HEK293T (cell line): ENCODE data around the gene HAGH.

Source experiments
- CTCF ChIA-PET: fragments of 350-600 bp; formaldehyde crosslinking; extraction: SDS; loops from one replicate; lab custom pipeline; 2021; ENCODE audit warnings: antibody characterized with exemption, inconsistent platforms; lab: Yijun Ruan, JAX
- POLR2A ChIA-PET: fragments of 350-600 bp; formaldehyde crosslinking; extraction: SDS; loops from one replicate; lab custom pipeline; 2020; ENCODE audit warnings: antibody characterized with exemption, inconsistent platforms; lab: Yijun Ruan, JAX
- DNase-seq: peaks from one replicate; pipeline ENCODE4 v3.0.0; 2012; ENCODE audit warnings: mixed read lengths; ENCODE audit errors: extremely low spot score
- ARNT ChIP-seq: fragments of 450-650 bp; IDR thresholded peaks from 2 replicates; pipeline ENCODE4 v1.6.1; 2017; ENCODE audit warnings: mild to moderate bottlenecking
- BHLHE40 ChIP-seq: fragments of 450-650 bp; IDR thresholded peaks from 2 replicates; pipeline ENCODE4 v1.6.1; 2016; ENCODE audit warnings: mild to moderate bottlenecking, moderate library complexity, borderline replicate concordance
- CTBP1 ChIP-seq: fragments of 450-650 bp; IDR thresholded peaks from 2 replicates; pipeline ENCODE4 v1.6.1; 2016; ENCODE audit warnings: borderline replicate concordance
- ELF4 ChIP-seq: fragments of 450-650 bp; IDR thresholded peaks from 2 replicates; pipeline ENCODE4 v1.6.1; 2017; ENCODE audit warnings: antibody characterized with exemption
- FOXA1 ChIP-seq: fragments of 450-650 bp; IDR thresholded peaks from 2 replicates; pipeline ENCODE4 v1.6.1; 2016; ENCODE audit warnings: mild to moderate bottlenecking
- FOXK2 ChIP-seq: fragments of 450-650 bp; IDR thresholded peaks from 2 replicates; pipeline ENCODE4 v1.6.1; 2016; ENCODE audit warnings: mild to moderate bottlenecking
- FOXM1 ChIP-seq: fragments of 450-650 bp; IDR thresholded peaks from 2 replicates; pipeline ENCODE4 v1.6.1; 2017; ENCODE audit warnings: mild to moderate bottlenecking, borderline replicate concordance
- HDGF ChIP-seq: fragments of 450-650 bp; IDR thresholded peaks from 2 replicates; pipeline ENCODE4 v1.6.1; 2017; ENCODE audit warnings: antibody characterized with exemption, borderline replicate concordance
- L3MBTL2 ChIP-seq: fragments of 450-650 bp; conservative IDR thresholded peaks from 2 replicates; pipeline ENCODE4 v1.6.1; 2016; ENCODE audit warnings: mild to moderate bottlenecking
- LEF1 ChIP-seq: fragments of 450-650 bp; IDR thresholded peaks from 2 replicates; pipeline ENCODE4 v1.6.1; 2017; ENCODE audit warnings: mild to moderate bottlenecking, borderline replicate concordance
- NFRKB ChIP-seq: fragments of 450-650 bp; IDR thresholded peaks from 2 replicates; pipeline ENCODE4 v1.6.1; 2016; ENCODE audit warnings: mild to moderate bottlenecking, moderate library complexity
- SP1 ChIP-seq: fragments of 450-650 bp; IDR thresholded peaks from 2 replicates; pipeline ENCODE4 v1.6.1; 2017
- SUZ12 ChIP-seq: fragments of 450-650 bp; IDR thresholded peaks from 2 replicates; pipeline ENCODE4 v1.6.1; 2016; ENCODE audit warnings: mild to moderate bottlenecking
- TARDBP ChIP-seq: fragments of 450-650 bp; IDR thresholded peaks from 2 replicates; pipeline ENCODE4 v1.6.1; 2016
- ZNF384 ChIP-seq: fragments of 450-650 bp; IDR thresholded peaks from 2 replicates; pipeline ENCODE4 v1.6.1; 2016
- TF ChIP-seq, protein P1 (sequence below): fragments of 450-650 bp; IDR thresholded peaks from 2 replicates; pipeline ENCODE4 v1.6.1; 2016

The HAGH gene

DNA sequence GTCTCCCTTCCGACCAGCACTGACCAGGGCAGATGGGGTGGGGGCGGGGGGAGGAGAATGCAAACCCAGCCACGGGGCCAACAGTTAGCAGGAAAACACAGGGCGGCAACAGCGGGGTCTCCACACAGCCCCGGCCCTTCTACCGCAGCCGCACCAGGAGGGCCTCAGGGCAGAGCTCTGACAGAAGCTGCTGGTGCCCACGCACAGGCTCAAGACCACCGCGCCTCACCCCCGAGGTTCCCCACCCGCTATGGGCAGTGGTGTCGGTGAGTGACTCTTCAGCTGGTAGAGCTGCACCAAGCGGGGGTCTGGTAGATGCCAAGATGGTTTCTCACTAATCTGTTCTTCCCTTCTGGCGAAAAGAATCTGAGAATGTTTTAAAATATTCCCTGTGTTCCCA, 16.1 kb downstream of the HAGH start:
- POLR2A ChIA-PET = interaction anchor here (0.9 to 1.4 kb wide), 2 partner anchors 17 to 28 kb away, joined by 3 read pairs; partner anchors contain the start of genes FAHD1, NUBP2 and SPSB3
- no peak for DNase-seq
- no peak for TF ChIP-seq L3MBTL2
- no peak for TF ChIP-seq ZNF384
- TF ChIP-seq FOXM1 = no peak
- no peak for TF ChIP-seq ARNT
- no peak for TF ChIP-seq SP1
- TF ChIP-seq BHLHE40 = no peak
- TF ChIP-seq FOXA1 = no peak
- TF ChIP-seq TARDBP = no peak
- TF ChIP-seq, protein P1, sequence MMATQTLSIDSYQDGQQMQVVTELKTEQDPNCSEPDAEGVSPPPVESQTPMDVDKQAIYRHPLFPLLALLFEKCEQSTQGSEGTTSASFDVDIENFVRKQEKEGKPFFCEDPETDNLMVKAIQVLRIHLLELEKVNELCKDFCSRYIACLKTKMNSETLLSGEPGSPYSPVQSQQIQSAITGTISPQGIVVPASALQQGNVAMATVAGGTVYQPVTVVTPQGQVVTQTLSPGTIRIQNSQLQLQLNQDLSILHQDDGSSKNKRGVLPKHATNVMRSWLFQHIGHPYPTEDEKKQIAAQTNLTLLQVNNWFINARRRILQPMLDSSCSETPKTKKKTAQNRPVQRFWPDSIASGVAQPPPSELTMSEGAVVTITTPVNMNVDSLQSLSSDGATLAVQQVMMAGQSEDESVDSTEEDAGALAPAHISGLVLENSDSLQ = no peak
- no peak for TF ChIP-seq SUZ12
- TF ChIP-seq NFRKB = no peak
- TF ChIP-seq LEF1 = no peak
- no peak for TF ChIP-seq ELF4
- CTCF ChIA-PET = no interaction called here

GRCh38 chr16:1810106-1810505, 16.5 kb downstream of the HAGH start:
- TF ChIP-seq ELF4 (no peak), TARDBP (no peak), FOXA1 (no peak), LEF1 (no peak), HDGF (no peak), ZNF384 (no peak), FOXM1 (no peak), SP1 (no peak), ARNT (no peak), CTBP1 (no peak), L3MBTL2 (no peak), FOXK2 (no peak), NFRKB (no peak), BHLHE40 (no peak), SUZ12 (no peak)
- TF ChIP-seq, protein P1 = no peak
- ChIA-PET CTCF (no interaction called here), POLR2A (interaction anchor here (0.9 to 1.4 kb wide), 2 partner anchors 17 to 27 kb away, joined by 3 read pairs; partner anchors contain the start of genes FAHD1, NUBP2 and SPSB3)
- DNase-seq = no peak

GRCh38 chr16:1809281-1809801, 17.3 kb downstream of the HAGH start:
- DNase-seq = no peak
- no peak for TF ChIP-seq BHLHE40
- TF ChIP-seq FOXK2 = no peak
- no peak for TF ChIP-seq CTBP1
- no peak for TF ChIP-seq FOXA1
- TF ChIP-seq L3MBTL2 = no peak
- TF ChIP-seq ZNF384 = no peak
- no peak for TF ChIP-seq ELF4
- TF ChIP-seq ARNT = no peak
- no peak for TF ChIP-seq TARDBP
- TF ChIP-seq SP1 = no peak
- no peak for TF ChIP-seq SUZ12
- TF ChIP-seq, protein P1 = no peak
- TF ChIP-seq NFRKB = no peak
- no peak for TF ChIP-seq LEF1
- POLR2A ChIA-PET = no interaction called here
- CTCF ChIA-PET = no interaction called here

DNA sequence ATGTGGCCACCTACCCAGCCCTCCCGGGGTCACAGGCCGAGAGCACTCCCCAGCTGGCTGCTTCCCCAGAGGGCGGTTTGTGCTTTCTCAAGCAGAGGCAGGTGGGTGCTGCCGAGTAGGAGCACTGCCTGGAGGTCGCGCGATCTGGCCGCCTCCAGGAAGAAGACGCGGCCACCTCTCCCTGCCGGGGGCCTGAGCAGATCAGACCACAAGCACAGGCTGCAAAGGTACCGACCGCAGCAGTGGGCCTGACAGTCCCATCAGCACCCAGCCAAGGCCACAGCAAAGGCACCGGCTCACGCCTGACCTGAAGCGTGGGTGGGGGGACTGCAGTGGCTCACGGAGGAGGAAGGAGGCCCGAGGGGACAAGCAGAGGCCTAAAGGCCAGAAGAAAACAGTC, 17.9 kb downstream of the HAGH start:
- no peak for DNase-seq
- ChIA-PET CTCF (no interaction called here), POLR2A (no interaction called here)
- TF ChIP-seq SP1 = no peak
- TF ChIP-seq LEF1 = no peak
- no peak for TF ChIP-seq FOXK2
- TF ChIP-seq, protein P1 = no peak
- TF ChIP-seq ELF4 = no peak
- no peak for TF ChIP-seq BHLHE40
- no peak for TF ChIP-seq FOXA1
- TF ChIP-seq NFRKB = no peak
- no peak for TF ChIP-seq L3MBTL2

GRCh38 chr16:1807626-1808025, 19.0 kb downstream of the HAGH start:
- no peak for DNase-seq
- CTCF ChIA-PET = no interaction called here
- no peak for TF ChIP-seq ARNT
- TF ChIP-seq NFRKB = no peak
- TF ChIP-seq HDGF = no peak
- TF ChIP-seq, protein P1 = no peak
- TF ChIP-seq SP1 = no peak
- TF ChIP-seq L3MBTL2 = no peak
- TF ChIP-seq FOXK2 = no peak
- TF ChIP-seq FOXA1 = no peak
- TF ChIP-seq CTBP1 = no peak
- TF ChIP-seq ZNF384 = no peak
- TF ChIP-seq LEF1 = no peak
- TF ChIP-seq FOXM1 = no peak
- no peak for TF ChIP-seq BHLHE40
- TF ChIP-seq TARDBP = no peak
- no peak for TF ChIP-seq SUZ12
- no peak for TF ChIP-seq ELF4
- POLR2A ChIA-PET = no interaction called here
